Fibroblast of skin of back (primary cell): Measurements from ENCODE around the gene S1PR3.
A peak's percentile ranks its signal among the peaks of the same experiment; 100 is the strongest.

Experiments
- DNase-seq: peaks from one replicate; pipeline ENCODE4 v3.0.0-alpha.2; 2013

The S1PR3 gene

GRCh38 chr9:89010056-89010455, 18.8 kb downstream of the S1PR3 start:
- DNase-seq = no peak

GRCh38 chr9:89010526-89011111, 19.4 kb downstream of the S1PR3 start:
- DNase-seq = no peak

- DNase-seq = no peak
Observed at GRCh38 chr9:89011683-89012082, 20.4 kb downstream of the S1PR3 start.

GRCh38 chr9:89012294-89013042, 21.2 kb downstream of the S1PR3 start:
- no peak for DNase-seq

GRCh38 chr9:89013660-89014059, 22.4 kb downstream of the S1PR3 start:
- DNase-seq = no peak

GRCh38 chr9:89014153-89014552, 22.9 kb downstream of the S1PR3 start:
- DNase-seq = no peak

- peak; percentile 35 for DNase-seq
Observed at GRCh38 chr9:89015336-89015735, 24.1 kb downstream of the S1PR3 start.

- DNase-seq = no peak
Observed at GRCh38 chr9:89020754-89021153, 29.5 kb downstream of the S1PR3 start.

GRCh38 chr9:89021154-89021803, 30.0 kb downstream of the S1PR3 start:
- peak; percentile 86 for DNase-seq

- peak; percentile 11 for DNase-seq
Observed at GRCh38 chr9:89022001-89022759, 30.9 kb downstream of the S1PR3 start.

GRCh38 chr9:89022902-89023301, 31.6 kb downstream of the S1PR3 start:
- peak; percentile 27 for DNase-seq

- no peak for DNase-seq
Observed at GRCh38 chr9:89023740-89024139, 32.5 kb downstream of the S1PR3 start.

GRCh38 chr9:89024727-89025126, 33.5 kb downstream of the S1PR3 start:
- DNase-seq = no peak

- no peak for DNase-seq
Observed at GRCh38 chr9:89025553-89025952, 34.3 kb downstream of the S1PR3 start.

GRCh38 chr9:89026876-89027275, 35.6 kb downstream of the S1PR3 start:
- DNase-seq = no peak

GRCh38 chr9:89029788-89030187, 38.5 kb downstream of the S1PR3 start:
- DNase-seq = no peak

GRCh38 chr9:89032173-89032572, 40.9 kb downstream of the S1PR3 start:
- no peak for DNase-seq

- DNase-seq = no peak
Observed at GRCh38 chr9:89032661-89033060, 41.4 kb downstream of the S1PR3 start.

GRCh38 chr9:89036383-89036782, 45.1 kb downstream of the S1PR3 start:
- peak; percentile 71 for DNase-seq

- no peak for DNase-seq
Observed at GRCh38 chr9:89036891-89037290, 45.6 kb downstream of the S1PR3 start.

- DNase-seq = no peak
Observed at GRCh38 chr9:89037346-89037745, 46.1 kb downstream of the S1PR3 start.

GRCh38 chr9:89037891-89038290, 46.6 kb downstream of the S1PR3 start:
- no peak for DNase-seq
